AG04450 (cell line): ENCODE measurements around the gene SRGAP3. TPM values are rescaled to one million over a fixed set of nuclear protein-coding genes. Genes with fewer than 3 reads are reported as not detected.

Source experiments
- CTCF ChIA-PET: fragments of 300-600, 350-600 bp; formaldehyde crosslinking; extraction: SDS; loops from one replicate; lab custom pipeline; 2022; ENCODE audit warnings: antibody characterized with exemption, inconsistent platforms; lab: Charles Lee
- POLR2A ChIA-PET: fragments of 350-600 bp; formaldehyde crosslinking; extraction: SDS; loops from one replicate; lab custom pipeline; 2021; ENCODE audit warnings: antibody characterized with exemption, inconsistent platforms; lab: Yijun Ruan, JAX
- DNase-seq: peaks from one replicate; pipeline ENCODE4 v3.0.0-alpha.2; 2011; ENCODE audit warnings: low read depth, low spot score
- H3K27ac ChIP-seq: one replicate; pipeline ENCODE4 v1.5.1; 2012; ENCODE audit warnings: low read depth, low read length, control low read depth
- H3K27me3 ChIP-seq: one replicate; pipeline ENCODE4 v1.6.0; 2012; ENCODE audit warnings: low read length; ENCODE audit not compliant: control insufficient read depth, insufficient read depth
- H3K4me3 ChIP-seq: 2 replicates; pipeline ENCODE4 v1.5.1; 2011; ENCODE audit warnings: mild to moderate bottlenecking, low read depth, low read length, control low read depth
- H3K9me3 ChIP-seq: 2 replicates; pipeline ENCODE4 v1.5.1; 2012; ENCODE audit warnings: low read length; ENCODE audit not compliant: control insufficient read depth, insufficient read depth
- polyA plus RNA-seq: library from polyadenylated mRNA; depleted of rRNA; stranded (reverse); fragments of >200 nt; gene quantifications from 2 replicates; pipeline ENCODE4 v1.2.3, GENCODE V29; 2011
- TF ChIP-seq, protein P1 (sequence below): IDR thresholded peaks from 2 replicates; pipeline ENCODE4 v1.5.1; 2011; ENCODE audit warnings: low read depth, low read length, control low read depth, inconsistent platforms

SRGAP3 gene
- polyA plus RNA-seq, 1 experiment = 0.61 TPM

DNA sequence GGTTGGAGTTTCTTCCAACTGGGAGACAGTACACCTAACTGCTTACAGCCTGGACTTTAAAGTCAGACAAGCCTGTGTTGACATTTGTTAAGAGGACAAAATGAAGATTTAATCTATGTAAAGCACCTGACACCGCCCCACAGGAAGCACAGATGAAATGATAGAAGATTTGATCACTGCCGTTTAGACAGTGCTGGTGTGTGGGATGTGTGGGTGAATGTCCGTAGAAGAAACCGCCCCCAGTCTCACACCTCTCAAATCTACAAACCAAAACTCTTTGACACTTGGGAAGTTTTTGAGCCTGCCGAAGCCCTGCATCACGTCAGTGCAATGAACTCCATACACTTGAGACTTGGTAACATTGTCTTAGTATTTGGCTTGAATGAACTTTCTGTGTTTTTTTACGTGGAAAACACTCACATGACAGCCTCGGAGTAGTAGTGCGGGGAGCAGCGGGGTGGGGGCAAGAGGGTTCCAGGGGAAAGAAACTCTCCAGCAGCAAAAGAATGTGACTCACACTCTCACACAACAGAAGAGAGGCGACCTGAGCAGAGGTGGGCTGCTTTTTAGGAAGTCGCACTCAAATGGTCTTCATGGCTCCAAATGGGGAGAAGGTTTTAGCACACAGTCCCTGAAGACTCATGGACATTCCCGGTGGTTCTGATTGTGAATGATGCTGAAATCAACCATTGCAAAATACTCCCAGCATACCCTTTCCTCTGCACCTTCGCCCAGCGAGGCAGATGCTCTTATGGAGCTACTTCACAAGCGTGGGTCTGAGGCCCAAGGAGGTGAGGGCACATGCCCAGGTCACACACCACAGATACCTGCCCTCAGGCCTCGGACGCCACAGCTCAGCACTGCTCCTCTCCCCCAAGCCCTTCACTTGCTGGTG lies 79.2 kb downstream of the SRGAP3 start:
- DNase-seq = no peak
- ChIA-PET CTCF (no interaction called here), POLR2A (no interaction called here)
- TF ChIP-seq, protein P1, sequence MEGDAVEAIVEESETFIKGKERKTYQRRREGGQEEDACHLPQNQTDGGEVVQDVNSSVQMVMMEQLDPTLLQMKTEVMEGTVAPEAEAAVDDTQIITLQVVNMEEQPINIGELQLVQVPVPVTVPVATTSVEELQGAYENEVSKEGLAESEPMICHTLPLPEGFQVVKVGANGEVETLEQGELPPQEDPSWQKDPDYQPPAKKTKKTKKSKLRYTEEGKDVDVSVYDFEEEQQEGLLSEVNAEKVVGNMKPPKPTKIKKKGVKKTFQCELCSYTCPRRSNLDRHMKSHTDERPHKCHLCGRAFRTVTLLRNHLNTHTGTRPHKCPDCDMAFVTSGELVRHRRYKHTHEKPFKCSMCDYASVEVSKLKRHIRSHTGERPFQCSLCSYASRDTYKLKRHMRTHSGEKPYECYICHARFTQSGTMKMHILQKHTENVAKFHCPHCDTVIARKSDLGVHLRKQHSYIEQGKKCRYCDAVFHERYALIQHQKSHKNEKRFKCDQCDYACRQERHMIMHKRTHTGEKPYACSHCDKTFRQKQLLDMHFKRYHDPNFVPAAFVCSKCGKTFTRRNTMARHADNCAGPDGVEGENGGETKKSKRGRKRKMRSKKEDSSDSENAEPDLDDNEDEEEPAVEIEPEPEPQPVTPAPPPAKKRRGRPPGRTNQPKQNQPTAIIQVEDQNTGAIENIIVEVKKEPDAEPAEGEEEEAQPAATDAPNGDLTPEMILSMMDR = no peak
- no peaks in the 10 kb centered on the region for H3K9me3 ChIP-seq
- H3K27me3 ChIP-seq = peaks cover 5% of the 10 kb centered on the region
- no peak overlapping the region for H3K4me3 ChIP-seq
- no peak overlapping the region for H3K27ac ChIP-seq

DNA sequence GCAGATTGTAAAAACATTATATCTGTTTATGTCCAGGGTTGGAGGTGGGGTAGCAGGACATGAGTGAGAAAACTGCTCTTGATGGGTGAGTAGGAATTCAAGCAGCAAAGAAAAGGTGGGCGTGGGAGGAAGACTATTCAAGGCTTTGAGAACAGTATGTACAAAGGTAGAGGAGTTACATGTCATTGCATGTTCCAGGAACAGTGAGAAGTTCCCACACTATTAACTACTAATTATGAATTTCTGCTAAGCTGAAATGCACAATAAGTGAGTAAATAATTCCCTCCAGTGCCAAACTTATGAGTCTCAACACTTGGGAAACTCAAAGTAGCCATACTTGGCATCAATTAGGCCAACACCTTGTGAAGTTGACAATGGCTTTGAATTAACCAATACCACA lies 80.1 kb downstream of the SRGAP3 start:
- H3K9me3 ChIP-seq = no peaks in the 10 kb centered on the region
- DNase-seq = no peak
- TF ChIP-seq, protein P1 = no peak
- POLR2A ChIA-PET = no interaction called here
- peaks cover 5% of the 10 kb centered on the region for H3K27me3 ChIP-seq
- CTCF ChIA-PET = no interaction called here
- H3K4me3 ChIP-seq = no peak overlapping the region
- no peak overlapping the region for H3K27ac ChIP-seq

DNA sequence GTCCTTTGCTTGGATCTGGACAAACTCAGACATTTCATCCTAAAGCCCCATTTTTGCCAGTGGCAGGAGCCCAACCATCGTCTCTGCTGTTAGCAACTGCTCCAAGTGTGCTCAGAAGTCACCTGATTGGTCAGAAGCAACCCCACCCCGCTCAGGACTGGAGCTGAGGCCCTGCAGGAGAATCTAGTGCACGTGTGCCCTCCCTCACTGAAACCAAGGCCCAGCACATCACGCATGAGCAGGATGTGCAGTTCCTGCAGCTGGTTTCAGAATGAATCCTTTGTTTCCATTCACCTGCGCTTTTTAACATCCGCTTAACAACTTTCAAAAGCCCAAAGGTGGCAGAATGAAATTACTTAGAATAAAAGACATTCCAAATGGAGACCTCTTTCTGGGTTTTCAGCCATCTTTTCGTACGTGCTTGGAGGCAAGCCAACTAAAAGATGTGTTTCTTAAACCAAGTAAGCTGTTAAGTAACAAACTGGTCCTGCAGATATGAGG lies 81.2 kb downstream of the SRGAP3 start:
- H3K9me3 ChIP-seq = no peaks in the 10 kb centered on the region; the same call in 1 of the 2 replicates
- ChIA-PET POLR2A (no interaction called here), CTCF (no interaction called here)
- no peaks in the 10 kb centered on the region for H3K27me3 ChIP-seq
- TF ChIP-seq, protein P1 = no peak
- DNase-seq = no peak
- no peak overlapping the region for H3K4me3 ChIP-seq
- no peak overlapping the region for H3K27ac ChIP-seq

- TF ChIP-seq, protein P1 = no peak
- Histone ChIP-seq H3K9me3 (no peaks in the 10 kb centered on the region; the same call in 1 of the 2 replicates), H3K4me3 (no peak overlapping the region), H3K27ac (no peak overlapping the region), H3K27me3 (no peaks in the 10 kb centered on the region)
- ChIA-PET POLR2A (no interaction called here), CTCF (no interaction called here)
- DNase-seq = no peak
These were observed 82.2 kb downstream of the SRGAP3 start for GRCh38 chr3:9167222-9167621.

GRCh38 chr3:9165421-9165820 lies 84.0 kb downstream of the SRGAP3 start:
- Histone ChIP-seq H3K27me3 (no peaks in the 10 kb centered on the region), H3K4me3 (no peak overlapping the region), H3K27ac (no peak overlapping the region), H3K9me3 (no peaks in the 10 kb centered on the region; the same call in 1 of the 2 replicates)
- TF ChIP-seq, protein P1 = no peak
- ChIA-PET CTCF (no interaction called here), POLR2A (no interaction called here)
- DNase-seq = no peak
